NCI-H526 (cell line): ENCODE measurements around the gene SMPD1.
A peak's percentile ranks its signal among the peaks of the same experiment; 100 is the strongest.

Experiments
- DNase-seq, 2 experiments: peaks; one replicate each; lab custom pipeline; 2025; lab: John Stamatoyannopoulos, UW

The SMPD1 gene

GRCh38 chr11:6389905-6390717 is at the start of gene SMPD1:
SMPD1 (plus strand) TSS chr11:6390474; CDS start chr11:6390599, 125 bp downstream.
- DNase-seq: peak; percentile 87 to 96

- DNase-seq: no peak
Observed at GRCh38 chr11:6345366-6345765, 44.9 kb upstream of the SMPD1 start.

GRCh38 chr11:6350043-6350442 is 40.2 kb upstream of the SMPD1 start:
- no peak for DNase-seq

- DNase-seq: no peak
Observed at GRCh38 chr11:6350486-6350885, 39.8 kb upstream of the SMPD1 start.

- no peak for DNase-seq
Observed at GRCh38 chr11:6351782-6352382, 38.4 kb upstream of the SMPD1 start.

- DNase-seq: peak; percentile 85 to 88
Observed at GRCh38 chr11:6353367-6353987, 36.8 kb upstream of the SMPD1 start.

- DNase-seq: no peak
Observed at GRCh38 chr11:6354651-6355485, 35.4 kb upstream of the SMPD1 start.

- DNase-seq: no peak
Observed at GRCh38 chr11:6356503-6357055, 33.7 kb upstream of the SMPD1 start.

- DNase-seq: no peak
Observed at GRCh38 chr11:6357222-6357621, 33.1 kb upstream of the SMPD1 start.

GRCh38 chr11:6360183-6360582 is 30.1 kb upstream of the SMPD1 start:
- DNase-seq: no peak

- DNase-seq: no peak
Observed at GRCh38 chr11:6362185-6362872, 27.9 kb upstream of the SMPD1 start.

- DNase-seq: peak; percentile 43 to 85
Observed at GRCh38 chr11:6362873-6363678, 27.2 kb upstream of the SMPD1 start.

- DNase-seq: peak; percentile 23 to 79
Observed at GRCh38 chr11:6365659-6366058, 24.6 kb upstream of the SMPD1 start.

- DNase-seq: no peak
Observed at GRCh38 chr11:6371825-6372224, 18.4 kb upstream of the SMPD1 start.

GRCh38 chr11:6377902-6378639 is 12.2 kb upstream of the SMPD1 start:
- no peak for DNase-seq

- no peak for DNase-seq
Observed at GRCh38 chr11:6378640-6378989, 11.7 kb upstream of the SMPD1 start.

- no peak for DNase-seq
Observed at GRCh38 chr11:6385046-6385777, 5.1 kb upstream of the SMPD1 start.

- DNase-seq: no peak
Observed at GRCh38 chr11:6387811-6388599, 2.3 kb upstream of the SMPD1 start.
